Putamen (tissue), 1 donor: ENCODE results near the gene S1PR3.

Experiments used
- DNase-seq: peaks from one replicate; pipeline ENCODE4 v3.0.0-alpha.2; 2016; ENCODE audit warnings: low spot score

S1PR3 gene

GRCh38 chr9:89038382-89039103, 47.3 kb downstream of the S1PR3 start:
- peak; percentile 87 for DNase-seq

DNA sequence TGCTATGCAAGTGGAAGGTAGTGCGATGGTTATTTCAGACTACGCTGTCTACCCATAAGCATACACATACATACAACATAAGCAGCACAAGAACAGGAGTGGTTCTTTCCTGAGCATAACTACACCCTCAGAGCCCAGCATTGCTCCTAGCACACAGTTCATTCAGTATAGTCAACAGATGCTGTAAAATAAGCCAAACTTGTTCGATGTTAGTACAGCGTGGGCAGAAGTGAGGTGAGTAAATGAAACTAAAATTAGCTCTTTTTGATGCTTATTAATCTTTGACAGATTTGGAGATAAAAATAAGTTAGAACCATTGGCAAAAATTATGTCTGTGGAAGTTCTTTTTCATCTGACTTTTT, 47.8 kb downstream of the S1PR3 start:
- no peak for DNase-seq

DNA sequence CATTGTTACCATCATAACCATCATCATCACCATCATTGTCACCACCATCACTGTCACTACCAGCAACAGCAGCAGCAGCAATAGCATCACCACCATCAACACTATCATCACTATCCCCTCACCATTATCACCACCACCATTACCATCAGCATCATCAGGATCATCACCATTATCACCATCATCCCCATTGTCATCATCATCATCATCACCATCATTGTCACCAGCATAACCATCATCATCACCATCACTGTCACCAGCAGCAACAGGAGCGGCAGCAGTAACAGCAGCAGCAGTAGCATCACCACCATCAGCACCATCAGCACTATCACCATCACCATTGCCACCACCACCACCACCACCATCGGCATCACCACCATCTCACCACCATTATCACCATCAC, 48.4 kb downstream of the S1PR3 start:
- no peak for DNase-seq

GRCh38 chr9:89042984-89043383, 51.7 kb downstream of the S1PR3 start:
- DNase-seq: no peak

DNA sequence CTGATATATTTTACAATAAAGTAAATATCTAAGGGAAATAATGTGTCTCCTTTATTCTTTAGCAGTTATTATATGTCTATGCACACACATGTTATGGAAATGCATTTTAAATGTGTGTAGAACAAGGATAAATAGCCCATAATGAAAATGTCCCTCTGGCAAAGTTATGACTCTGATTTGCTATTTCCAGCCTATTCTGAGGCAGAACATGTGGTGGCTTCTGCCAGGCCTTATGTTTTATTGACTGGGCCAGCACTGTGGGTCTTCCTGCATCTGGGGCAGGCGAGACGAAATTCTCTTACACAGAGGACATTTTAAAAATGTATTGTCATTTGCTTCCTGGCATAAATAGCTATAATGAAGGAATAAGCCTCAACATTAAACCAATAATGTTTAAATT, 52.8 kb downstream of the S1PR3 start:
- DNase-seq: no peak

DNA sequence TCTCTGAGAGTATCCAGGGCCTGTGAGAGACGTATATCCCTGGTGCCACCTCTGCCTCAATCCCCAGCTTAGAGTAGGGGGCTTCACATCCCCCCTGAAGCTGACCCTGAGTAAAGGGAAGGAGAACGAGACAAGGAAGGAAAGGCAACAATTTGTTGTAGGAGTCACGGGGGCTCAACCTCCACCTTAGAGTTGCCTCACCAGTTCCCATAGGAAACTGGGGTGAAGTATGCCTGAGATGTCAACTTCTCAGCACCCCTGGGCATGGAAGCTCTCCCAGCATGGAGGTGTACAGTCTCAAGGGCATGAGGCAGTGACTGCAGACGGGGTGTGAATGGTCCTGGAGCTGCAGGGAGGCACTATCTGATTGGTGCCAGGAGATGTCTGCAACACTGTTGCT, 53.6 kb downstream of the S1PR3 start:
- DNase-seq: no peak

DNA sequence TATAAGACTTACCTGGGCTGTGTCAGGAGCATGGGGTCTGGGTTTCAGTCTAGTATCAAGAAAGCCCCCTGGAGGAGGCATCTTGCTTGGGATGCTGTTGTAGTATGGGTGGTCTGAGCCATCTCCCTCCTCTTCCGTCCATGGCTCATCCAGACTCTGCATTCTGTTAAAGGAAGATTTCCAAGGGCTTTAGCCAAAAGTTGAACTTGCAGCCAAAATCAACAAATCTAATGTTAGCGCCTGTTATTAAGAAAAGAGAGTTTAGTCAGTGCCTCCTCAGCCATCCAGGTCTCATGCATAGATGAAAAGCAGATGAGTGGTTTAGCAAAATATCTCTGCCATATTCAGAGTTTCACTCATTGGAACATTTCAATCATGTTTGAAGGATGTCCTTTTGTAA, 55.6 kb downstream of the S1PR3 start:
- no peak for DNase-seq

DNA sequence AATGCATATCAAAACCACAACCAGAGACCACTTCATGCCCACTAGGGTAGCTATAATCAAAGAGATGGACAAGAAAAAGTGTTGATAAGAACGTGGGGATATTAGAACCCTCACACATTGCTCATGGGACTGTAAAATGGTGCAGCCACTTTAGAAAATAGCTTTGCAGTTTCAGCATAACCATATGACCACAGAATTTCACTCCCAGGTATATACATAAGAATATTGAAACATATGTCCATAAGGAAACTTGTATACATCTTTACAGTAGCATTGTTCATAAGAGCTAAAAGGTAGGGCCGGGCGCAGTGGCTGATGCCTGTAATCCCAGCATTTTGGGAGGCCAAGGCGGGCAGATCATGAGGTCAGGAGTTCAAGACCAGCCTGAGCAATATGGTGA, 56.4 kb downstream of the S1PR3 start:
- DNase-seq: no peak

DNA sequence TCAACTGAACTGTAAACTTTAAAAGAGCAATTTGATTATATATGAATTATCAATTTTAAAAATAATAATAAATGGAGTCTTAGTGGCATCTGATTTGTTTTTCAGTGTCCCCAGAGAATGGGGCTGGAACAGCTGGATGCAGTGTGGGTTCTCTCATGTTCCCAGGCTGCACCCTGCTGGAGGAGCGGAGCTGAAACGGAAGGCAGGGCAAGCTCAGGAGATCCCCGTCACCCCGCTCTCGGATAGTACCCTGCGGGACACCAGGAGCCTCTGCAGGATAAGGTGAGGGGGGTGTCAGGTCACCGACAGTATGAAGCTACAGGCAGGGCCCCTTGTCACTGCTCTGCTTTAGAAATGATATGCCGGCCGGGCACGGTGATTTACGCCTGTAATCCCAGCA, 57.3 kb downstream of the S1PR3 start:
- DNase-seq: no peak

- DNase-seq: no peak
Observed at GRCh38 chr9:89049646-89050045, 58.4 kb downstream of the S1PR3 start.

DNA sequence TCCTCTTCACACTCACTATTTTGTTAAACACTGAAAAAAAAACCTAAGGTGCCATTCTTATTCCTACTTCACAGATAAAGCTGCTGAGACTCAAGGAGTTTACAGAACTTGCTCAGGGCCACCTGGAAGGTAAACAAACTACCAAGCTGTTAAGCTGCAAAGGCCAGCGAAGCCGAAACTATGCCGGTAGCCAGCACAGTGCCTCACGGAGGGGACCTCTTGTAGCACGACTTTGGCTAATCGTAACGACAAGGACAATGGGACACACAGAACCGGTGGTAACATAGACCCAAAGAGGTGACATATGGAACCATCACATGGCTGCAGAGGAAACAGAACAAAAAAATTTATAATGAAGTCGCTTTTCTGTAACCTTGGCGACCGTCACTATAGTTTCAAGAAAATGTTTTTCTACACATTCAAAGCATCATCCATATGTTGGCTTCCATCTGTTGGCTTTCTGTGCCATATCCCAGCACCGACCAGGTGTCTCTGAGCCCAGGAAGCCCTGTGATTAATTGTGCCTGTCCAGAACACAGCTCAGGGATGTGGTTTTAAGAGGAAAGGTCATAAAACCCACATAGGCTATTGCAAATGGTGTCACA, 60.3 kb downstream of the S1PR3 start:
- no peak for DNase-seq

GRCh38 chr9:89052470-89053097, 61.3 kb downstream of the S1PR3 start:
- DNase-seq: no peak

DNA sequence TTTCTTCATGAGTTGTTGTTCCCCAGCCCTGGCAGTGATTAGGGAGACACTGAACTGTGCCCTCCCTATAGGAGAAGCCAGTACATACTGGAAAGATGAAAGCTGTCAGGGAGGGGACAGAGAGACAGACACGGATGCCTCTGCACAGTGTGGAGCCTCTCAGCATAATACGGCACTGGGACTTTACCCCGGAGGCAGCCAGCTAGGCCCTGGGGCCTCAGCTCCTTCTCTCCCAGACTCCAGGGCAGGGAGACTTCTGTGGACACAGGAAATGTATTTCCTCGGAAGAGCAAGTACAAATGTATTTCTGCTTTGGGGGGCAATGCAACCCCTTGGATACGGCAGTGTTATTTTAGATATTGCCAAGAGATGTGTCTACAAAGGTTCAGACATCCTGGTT, 62.0 kb downstream of the S1PR3 start:
- DNase-seq: no peak
